Memory B cell (primary cell): ENCODE data around the gene PCBP2.
A peak's percentile ranks its signal among the peaks of the same experiment; 100 is the strongest.

Experiments
- ATAC-seq: fragments of 150-1000 bp; cut with Tn5 transposase; 2 replicates; pipeline ENCODE4 v1.10.0; 2021; ENCODE audit warnings: low read depth, mild to moderate bottlenecking, moderate library complexity
- DNase-seq, 2 donors: peaks; one replicate each; pipeline ENCODE4 v3.0.0; 2022; ENCODE audit warnings: low spot score in 2 of 2
- H3K27ac Mint-ChIP-seq: one replicate; pipeline ENCODE4 v1.8.0; 2022; ENCODE audit warnings: mild to moderate bottlenecking, moderate library complexity, mixed read lengths
- H3K27me3 Mint-ChIP-seq: one replicate; pipeline ENCODE4 v1.8.0; 2022; ENCODE audit warnings: mixed read lengths
- H3K36me3 Mint-ChIP-seq: one replicate; pipeline ENCODE4 v1.8.0; 2022; ENCODE audit warnings: mild to moderate bottlenecking, mixed read lengths
- H3K4me1 Mint-ChIP-seq: one replicate; pipeline ENCODE4 v1.8.0; 2022; ENCODE audit warnings: mixed read lengths
- H3K4me3 Mint-ChIP-seq: one replicate; pipeline ENCODE4 v1.8.0; 2022; ENCODE audit warnings: mild to moderate bottlenecking, moderate library complexity, mixed read lengths
- H3K9me3 Mint-ChIP-seq: one replicate; pipeline ENCODE4 v1.8.0; 2022; ENCODE audit warnings: mixed read lengths

The PCBP2 gene

DNA sequence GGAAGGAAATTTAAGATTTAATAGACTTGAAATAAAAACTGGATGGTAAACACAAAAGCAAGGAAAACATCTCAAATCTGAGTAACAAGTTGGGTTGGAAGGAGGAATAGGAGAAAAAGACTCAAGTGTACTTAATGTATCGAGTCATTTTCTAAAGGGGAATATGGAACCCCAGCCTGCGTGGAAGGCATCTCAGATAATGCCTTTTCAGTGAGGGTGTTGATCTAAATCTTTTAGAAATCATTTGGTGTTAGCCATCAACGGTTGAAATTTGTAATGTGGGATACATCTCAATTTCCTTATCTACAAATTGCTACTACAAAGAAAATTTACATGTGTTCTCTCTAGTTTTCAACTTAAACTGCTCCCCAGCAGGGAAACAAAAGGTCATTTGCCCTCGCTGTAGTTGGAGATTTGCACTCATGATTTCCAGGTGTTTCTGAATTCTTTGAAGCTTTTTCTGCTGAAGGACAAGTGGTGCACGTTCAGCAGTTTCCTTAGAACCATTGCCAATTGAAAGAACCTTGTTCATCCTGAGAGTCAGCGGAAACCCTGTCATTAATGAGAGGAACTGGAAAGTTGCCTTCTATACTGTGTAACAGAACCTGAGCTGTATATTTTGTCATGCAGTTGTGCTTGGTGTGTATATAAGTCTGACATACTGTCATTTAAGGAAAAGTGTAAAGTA is 2.2 kb downstream of the PCBP2 start:
- Mint-ChIP-seq H3K27me3 (no peaks in the 10 kb centered on the region), H3K27ac (no peak overlapping the region), H3K9me3 (no peaks in the 10 kb centered on the region), H3K36me3 (peaks cover 14% of the 10 kb centered on the region), H3K4me1 (peaks cover 20% of the 10 kb centered on the region), H3K4me3 (no peak overlapping the region)
- DNase-seq (no peak), ATAC-seq (no peak)

DNA sequence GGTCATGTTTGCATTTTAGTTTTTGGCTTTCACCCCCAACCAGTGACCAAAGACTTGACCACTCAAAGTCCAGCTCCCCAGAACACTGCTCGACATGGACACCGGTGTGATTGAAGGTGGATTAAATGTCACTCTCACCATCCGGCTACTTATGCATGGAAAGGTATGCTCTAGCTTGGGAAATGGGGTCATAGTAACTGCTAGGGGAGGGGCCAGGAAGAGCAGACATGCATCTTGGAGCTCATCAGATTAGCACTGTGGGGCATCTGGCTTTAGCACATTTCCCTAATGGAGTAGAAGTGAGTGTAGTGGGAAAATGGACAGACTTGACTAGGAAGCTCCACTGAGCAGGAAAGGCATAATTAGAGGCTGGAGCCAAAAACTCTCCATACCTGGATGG is 2.8 kb downstream of the PCBP2 start:
- no peak overlapping the region for H3K4me3 Mint-ChIP-seq
- H3K27me3 Mint-ChIP-seq = no peaks in the 10 kb centered on the region
- ATAC-seq (no peak), DNase-seq (no peak)
- peaks cover 21% of the 10 kb centered on the region for H3K4me1 Mint-ChIP-seq
- no peak overlapping the region for H3K27ac Mint-ChIP-seq
- H3K9me3 Mint-ChIP-seq = no peaks in the 10 kb centered on the region
- H3K36me3 Mint-ChIP-seq = peaks cover 16% of the 10 kb centered on the region

- Mint-ChIP-seq H3K36me3 (peaks cover 29% of the 10 kb centered on the region), H3K4me1 (peaks cover 23% of the 10 kb centered on the region), H3K4me3 (no peak overlapping the region), H3K27ac (no peak overlapping the region), H3K9me3 (no peaks in the 10 kb centered on the region), H3K27me3 (no peaks in the 10 kb centered on the region)
- no peak for DNase-seq
- no peak for ATAC-seq
Observed at GRCh38 chr12:53456654-53457366, 4.9 kb downstream of the PCBP2 start.

DNA sequence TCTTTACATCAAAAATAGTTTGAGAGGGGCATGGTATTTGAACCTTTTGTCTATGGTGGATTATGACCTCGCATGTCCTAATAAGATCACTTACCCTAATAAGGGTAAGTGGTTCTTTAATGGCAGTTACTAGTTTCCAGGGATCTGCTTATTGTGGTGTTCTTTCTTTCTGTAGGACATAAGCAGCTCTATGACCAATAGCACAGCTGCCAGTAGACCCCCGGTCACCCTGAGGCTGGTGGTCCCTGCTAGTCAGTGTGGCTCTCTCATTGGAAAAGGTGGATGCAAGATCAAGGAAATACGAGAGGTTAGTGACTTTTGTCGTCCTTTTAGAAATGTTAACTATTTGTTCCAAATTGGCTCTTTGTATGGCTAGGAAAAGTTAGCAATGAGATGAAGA is 7.2 kb downstream of the PCBP2 start:
- peaks cover 36% of the 10 kb centered on the region for H3K36me3 Mint-ChIP-seq
- DNase-seq = no peak
- no peaks in the 10 kb centered on the region for H3K27me3 Mint-ChIP-seq
- H3K9me3 Mint-ChIP-seq = no peaks in the 10 kb centered on the region
- no peak overlapping the region for H3K27ac Mint-ChIP-seq
- no peak overlapping the region for H3K4me3 Mint-ChIP-seq
- ATAC-seq = no peak
- H3K4me1 Mint-ChIP-seq = peaks cover 15% of the 10 kb centered on the region

GRCh38 chr12:53461059-53461458 is 9.2 kb downstream of the PCBP2 start:
- H3K9me3 Mint-ChIP-seq = no peaks in the 10 kb centered on the region
- DNase-seq = no peak
- H3K27ac Mint-ChIP-seq = peak overlapping the region; percentile 35
- H3K27me3 Mint-ChIP-seq = no peaks in the 10 kb centered on the region
- peaks cover 12% of the 10 kb centered on the region for H3K4me1 Mint-ChIP-seq
- no peak for ATAC-seq
- peaks cover 38% of the 10 kb centered on the region for H3K36me3 Mint-ChIP-seq
- no peak overlapping the region for H3K4me3 Mint-ChIP-seq

GRCh38 chr12:53461591-53461990 is 9.7 kb downstream of the PCBP2 start:
- no peak for ATAC-seq
- H3K27me3 Mint-ChIP-seq = no peaks in the 10 kb centered on the region
- H3K9me3 Mint-ChIP-seq = no peaks in the 10 kb centered on the region
- H3K4me3 Mint-ChIP-seq = no peak overlapping the region
- H3K4me1 Mint-ChIP-seq = peaks cover 13% of the 10 kb centered on the region
- no peak overlapping the region for H3K27ac Mint-ChIP-seq
- H3K36me3 Mint-ChIP-seq = peaks cover 42% of the 10 kb centered on the region
- DNase-seq = no peak

DNA sequence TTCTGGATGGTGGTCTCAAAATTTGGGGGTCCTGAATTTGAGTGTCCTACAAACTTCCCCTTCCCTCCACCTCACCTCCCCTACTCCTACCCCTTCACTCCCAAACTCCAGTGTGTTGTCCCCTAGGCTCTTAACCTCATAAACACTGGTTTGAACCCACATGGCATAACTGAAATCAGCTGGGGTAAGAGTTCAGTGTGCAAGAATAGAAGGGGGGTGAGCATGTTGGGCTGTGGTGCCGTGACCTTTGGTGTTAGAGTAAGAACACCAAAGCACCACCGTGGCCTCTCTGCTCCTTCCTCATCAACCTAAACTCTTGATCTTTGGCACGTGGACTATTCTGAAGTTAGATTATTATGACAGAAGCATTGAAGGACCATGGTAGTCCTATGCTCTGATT is 11.0 kb downstream of the PCBP2 start:
- no peak for ATAC-seq
- no peak overlapping the region for H3K4me3 Mint-ChIP-seq
- peaks cover 18% of the 10 kb centered on the region for H3K4me1 Mint-ChIP-seq
- H3K27ac Mint-ChIP-seq = no peak overlapping the region
- no peak for DNase-seq
- no peaks in the 10 kb centered on the region for H3K27me3 Mint-ChIP-seq
- peaks cover 49% of the 10 kb centered on the region for H3K36me3 Mint-ChIP-seq
- no peaks in the 10 kb centered on the region for H3K9me3 Mint-ChIP-seq

DNA sequence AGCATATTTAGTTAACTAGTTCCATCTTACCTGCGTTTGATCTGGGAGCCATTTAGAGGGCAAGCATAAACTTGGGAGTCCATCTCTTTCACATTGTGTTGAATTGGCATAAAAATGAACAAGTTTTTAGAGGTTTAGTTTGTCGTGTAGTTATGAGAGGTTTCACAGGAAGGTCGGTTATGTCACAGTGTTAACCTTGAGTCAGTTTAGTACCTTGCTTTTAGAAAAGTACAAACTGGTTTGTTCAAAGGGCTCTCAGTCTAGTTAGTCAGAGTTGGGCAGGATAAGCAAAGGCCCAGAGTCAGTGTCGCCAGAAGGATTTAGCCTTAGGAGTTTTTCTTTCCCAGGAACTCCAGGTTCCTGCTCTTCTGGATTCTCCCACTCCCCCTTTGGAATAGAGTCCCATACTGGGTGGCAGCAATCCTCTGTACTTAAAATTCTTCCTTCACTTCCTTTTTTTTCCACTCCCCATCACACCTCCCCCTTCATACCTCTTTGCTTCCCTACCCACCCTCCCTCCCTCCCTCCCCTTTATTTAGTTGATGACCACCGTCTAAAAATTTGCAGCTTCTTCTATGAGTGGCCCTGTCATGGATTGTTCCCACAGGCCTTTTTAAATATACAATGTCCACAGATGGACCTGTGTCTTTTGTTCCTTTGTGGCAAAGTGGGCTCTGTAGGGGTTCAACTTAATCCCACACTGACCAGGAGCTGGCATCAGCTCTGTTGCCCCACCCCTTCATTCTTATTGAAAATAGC is 12.1 kb downstream of the PCBP2 start:
- Mint-ChIP-seq H3K9me3 (no peaks in the 10 kb centered on the region), H3K27ac (peak overlapping the region; percentile 40), H3K36me3 (peaks cover 52% of the 10 kb centered on the region), H3K4me3 (no peak overlapping the region), H3K27me3 (no peaks in the 10 kb centered on the region), H3K4me1 (peaks cover 18% of the 10 kb centered on the region)
- DNase-seq (no peak), ATAC-seq (no peak)

- Mint-ChIP-seq H3K27me3 (no peaks in the 10 kb centered on the region), H3K4me1 (peaks cover 16% of the 10 kb centered on the region), H3K4me3 (no peak overlapping the region), H3K9me3 (no peaks in the 10 kb centered on the region), H3K36me3 (peaks cover 50% of the 10 kb centered on the region), H3K27ac (no peak overlapping the region)
- ATAC-seq (no peak), DNase-seq (no peak)
Observed at GRCh38 chr12:53464685-53465418, 12.9 kb downstream of the PCBP2 start.

- Mint-ChIP-seq H3K36me3 (peaks cover 43% of the 10 kb centered on the region), H3K27me3 (no peaks in the 10 kb centered on the region), H3K4me3 (no peak overlapping the region), H3K27ac (no peak overlapping the region), H3K4me1 (peaks cover 15% of the 10 kb centered on the region), H3K9me3 (no peaks in the 10 kb centered on the region)
- DNase-seq (no peak), ATAC-seq (no peak)
Observed at GRCh38 chr12:53465679-53466078, 13.8 kb downstream of the PCBP2 start.

GRCh38 chr12:53466640-53467039 is 14.7 kb downstream of the PCBP2 start:
- no peak for DNase-seq

DNA sequence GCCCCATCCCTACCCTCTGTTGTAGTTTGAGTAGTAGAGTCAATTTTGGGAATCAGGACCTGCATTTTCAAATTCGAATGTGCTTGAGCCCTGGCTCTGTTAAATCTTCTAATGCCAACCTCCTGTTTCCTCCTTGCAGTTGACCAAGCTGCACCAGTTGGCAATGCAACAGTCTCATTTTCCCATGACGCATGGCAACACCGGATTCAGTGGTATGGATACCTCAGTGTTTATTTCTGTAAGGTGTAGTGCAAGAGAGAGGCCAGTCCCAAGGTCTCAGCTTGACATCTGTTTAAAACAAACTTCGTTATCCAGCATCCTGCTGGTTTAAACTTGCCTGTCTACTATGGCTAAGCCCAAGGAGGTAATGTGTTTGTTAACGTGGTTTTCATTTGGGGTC is 15.2 kb downstream of the PCBP2 start:
- H3K27ac Mint-ChIP-seq = no peak overlapping the region
- H3K9me3 Mint-ChIP-seq = no peaks in the 10 kb centered on the region
- no peak overlapping the region for H3K4me3 Mint-ChIP-seq

More at GRCh38 chr12:53466640-53467039, 14.7 kb downstream of the PCBP2 start:
- H3K4me1 Mint-ChIP-seq = peaks cover 13% of the 10 kb centered on the region
- no peak for ATAC-seq
- no peak overlapping the region for H3K4me3 Mint-ChIP-seq
- peaks cover 41% of the 10 kb centered on the region for H3K36me3 Mint-ChIP-seq
- H3K9me3 Mint-ChIP-seq = no peaks in the 10 kb centered on the region
- no peak overlapping the region for H3K27ac Mint-ChIP-seq
- no peaks in the 10 kb centered on the region for H3K27me3 Mint-ChIP-seq

DNA sequence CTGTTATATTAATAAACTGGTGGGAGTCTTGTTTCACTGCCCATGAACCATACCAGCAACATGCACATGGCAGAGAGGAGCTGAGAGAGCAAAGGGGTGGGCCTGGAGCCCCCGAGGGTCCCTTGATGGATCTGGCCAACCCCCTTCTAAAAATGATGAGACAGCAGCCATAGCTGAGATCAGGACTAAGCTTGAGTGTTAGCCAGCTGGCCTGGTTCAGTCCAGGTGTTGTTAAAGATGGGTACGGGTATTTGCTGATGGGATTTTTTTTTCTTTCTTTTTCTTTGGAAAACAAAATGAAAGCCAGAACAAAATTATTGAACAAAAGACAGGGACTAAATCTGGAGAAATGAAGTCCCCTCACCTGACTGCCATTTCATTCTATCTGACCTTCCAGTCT is 16.0 kb downstream of the PCBP2 start:
- Mint-ChIP-seq H3K36me3 (peaks cover 47% of the 10 kb centered on the region), H3K27ac (no peak overlapping the region), H3K9me3 (no peaks in the 10 kb centered on the region), H3K27me3 (no peaks in the 10 kb centered on the region), H3K4me3 (no peak overlapping the region), H3K4me1 (peaks cover 13% of the 10 kb centered on the region)
- DNase-seq (no peak), ATAC-seq (no peak)

More for the DNA sequence above, 15.2 kb downstream of the PCBP2 start:
- Mint-ChIP-seq H3K4me1 (peaks cover 13% of the 10 kb centered on the region), H3K27me3 (no peaks in the 10 kb centered on the region), H3K36me3 (peaks cover 46% of the 10 kb centered on the region)
- no peak for ATAC-seq
- no peak for DNase-seq

- Mint-ChIP-seq H3K27me3 (no peaks in the 10 kb centered on the region), H3K9me3 (no peaks in the 10 kb centered on the region), H3K4me1 (peaks cover 13% of the 10 kb centered on the region), H3K36me3 (peaks cover 45% of the 10 kb centered on the region), H3K27ac (no peak overlapping the region), H3K4me3 (no peak overlapping the region)
- DNase-seq (no peak), ATAC-seq (no peak)
Observed at GRCh38 chr12:53468282-53468681, 16.4 kb downstream of the PCBP2 start.
